LNCAP (cell line): Measurements from ENCODE around the gene ITGB1.

Experiments
- CTCF ChIP-seq: fragments of 450-650 bp; IDR thresholded peaks from 2 replicates; pipeline ENCODE4 v1.5.1; 2017; ENCODE audit warnings: mild to moderate bottlenecking

ITGB1 gene

GRCh38 chr10:32988604-32989003, 30.6 kb upstream of the ITGB1 start:
- no peak for TF ChIP-seq CTCF

GRCh38 chr10:32987172-32987571, 29.1 kb upstream of the ITGB1 start:
- TF ChIP-seq CTCF: no peak

- no peak for TF ChIP-seq CTCF
Observed at GRCh38 chr10:32985775-32986350, 27.8 kb upstream of the ITGB1 start.

GRCh38 chr10:32985341-32985764, 27.3 kb upstream of the ITGB1 start:
- TF ChIP-seq CTCF: no peak

GRCh38 chr10:32984003-32984600, 26.1 kb upstream of the ITGB1 start:
- TF ChIP-seq CTCF: no peak

GRCh38 chr10:32982911-32983909, 25.2 kb upstream of the ITGB1 start:
- no peak for TF ChIP-seq CTCF

GRCh38 chr10:32982293-32982709, 24.3 kb upstream of the ITGB1 start:
- no peak for TF ChIP-seq CTCF
